ENCODE data around the gene SPRY1.

SPRY1 gene, protein sequence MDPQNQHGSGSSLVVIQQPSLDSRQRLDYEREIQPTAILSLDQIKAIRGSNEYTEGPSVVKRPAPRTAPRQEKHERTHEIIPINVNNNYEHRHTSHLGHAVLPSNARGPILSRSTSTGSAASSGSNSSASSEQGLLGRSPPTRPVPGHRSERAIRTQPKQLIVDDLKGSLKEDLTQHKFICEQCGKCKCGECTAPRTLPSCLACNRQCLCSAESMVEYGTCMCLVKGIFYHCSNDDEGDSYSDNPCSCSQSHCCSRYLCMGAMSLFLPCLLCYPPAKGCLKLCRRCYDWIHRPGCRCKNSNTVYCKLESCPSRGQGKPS

GRCh38 chr4:123396307-123397143 is at the start of gene SPRY1:
Gene SPRY1, plus strand, starts transcription at chr4:123396795. Its CDS starts 4,797 bp downstream, at chr4:123401592.
- peak; percentile 72 for DNase-seq

DNA sequence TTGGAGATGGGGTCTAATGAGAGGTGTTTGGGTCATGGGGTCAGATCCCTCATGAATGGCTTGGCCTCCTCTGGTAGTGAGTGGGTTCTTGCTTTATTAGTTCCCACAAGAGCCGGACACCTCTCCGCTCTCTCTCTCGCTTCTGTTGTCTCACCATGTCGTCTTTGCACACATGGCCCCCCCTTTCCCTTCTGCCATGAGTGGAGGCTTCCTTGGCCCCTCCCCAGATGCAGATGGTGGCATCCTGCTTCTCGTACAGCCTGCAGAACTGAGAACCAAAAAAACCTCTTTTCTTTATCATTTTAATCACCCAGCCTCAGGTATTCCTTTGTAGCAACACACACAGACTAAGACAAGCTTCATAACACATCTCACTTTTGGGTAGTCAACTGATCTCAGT is 49.6 kb upstream of the SPRY1 start:
- DNase-seq, result no peak

GRCh38 chr4:123348946-123349345 is 47.6 kb upstream of the SPRY1 start:
- no peak for DNase-seq

- DNase-seq, result no peak
Observed at GRCh38 chr4:123349421-123350190, 47.0 kb upstream of the SPRY1 start.

DNA sequence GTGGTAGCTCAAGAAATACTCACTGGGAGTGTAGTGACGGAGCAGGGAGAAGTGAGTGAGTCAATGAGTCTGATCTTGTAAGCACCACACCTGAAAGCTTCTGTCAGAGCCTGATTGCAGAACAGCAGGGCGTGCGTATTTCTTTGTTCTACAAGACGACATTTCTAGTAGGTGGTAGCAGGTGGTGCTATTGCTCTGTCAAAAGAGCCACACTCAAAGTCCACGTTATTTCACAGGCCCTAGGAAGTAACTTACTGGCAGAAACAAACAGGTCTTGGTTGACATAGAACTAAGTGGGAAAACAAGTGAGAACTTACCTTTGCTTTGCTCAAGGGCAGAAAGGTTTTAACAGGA is 46.4 kb upstream of the SPRY1 start:
- no peak for DNase-seq

DNA sequence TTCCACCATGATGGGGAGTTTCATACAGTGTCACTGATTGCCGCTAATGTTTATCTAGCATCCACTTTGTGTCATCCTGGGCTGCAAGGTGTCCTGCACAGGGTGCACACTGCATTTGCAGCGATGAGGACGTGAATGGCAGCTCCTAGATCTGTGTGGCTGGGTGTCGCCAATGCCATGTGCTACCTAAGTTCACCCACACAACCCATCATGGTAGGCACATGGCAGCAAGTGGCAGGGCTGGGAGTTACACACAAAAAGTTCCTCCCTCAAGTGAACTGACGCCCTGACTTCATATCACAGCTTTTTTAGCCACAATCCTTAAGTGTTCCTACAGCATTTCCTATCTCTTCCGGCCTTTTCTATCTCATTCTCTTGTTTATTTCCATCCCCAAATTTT is 45.9 kb upstream of the SPRY1 start:
- no peak for DNase-seq

- DNase-seq, result no peak
Observed at GRCh38 chr4:123351713-123352112, 44.9 kb upstream of the SPRY1 start.

- DNase-seq, result no peak
Observed at GRCh38 chr4:123352240-123352945, 44.2 kb upstream of the SPRY1 start.

DNA sequence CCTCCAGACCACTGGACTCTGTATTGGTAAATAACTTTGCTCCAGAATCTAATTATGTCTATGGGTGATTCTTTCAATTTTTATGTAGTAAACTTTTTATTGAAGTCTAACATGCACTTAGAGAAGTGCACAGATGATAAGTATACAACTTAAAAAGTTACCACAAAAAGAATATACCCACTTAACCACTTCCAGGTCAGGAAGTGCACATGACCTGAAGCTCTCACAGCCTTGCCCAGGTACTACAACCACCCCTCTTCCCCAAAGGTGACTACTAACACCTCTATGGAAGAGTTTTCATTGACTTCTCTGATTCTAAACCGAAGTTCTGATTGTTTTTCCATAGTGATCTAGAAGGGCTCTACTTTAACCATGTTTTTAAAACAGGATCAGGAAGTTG is 43.6 kb upstream of the SPRY1 start:
- no peak for DNase-seq

DNA sequence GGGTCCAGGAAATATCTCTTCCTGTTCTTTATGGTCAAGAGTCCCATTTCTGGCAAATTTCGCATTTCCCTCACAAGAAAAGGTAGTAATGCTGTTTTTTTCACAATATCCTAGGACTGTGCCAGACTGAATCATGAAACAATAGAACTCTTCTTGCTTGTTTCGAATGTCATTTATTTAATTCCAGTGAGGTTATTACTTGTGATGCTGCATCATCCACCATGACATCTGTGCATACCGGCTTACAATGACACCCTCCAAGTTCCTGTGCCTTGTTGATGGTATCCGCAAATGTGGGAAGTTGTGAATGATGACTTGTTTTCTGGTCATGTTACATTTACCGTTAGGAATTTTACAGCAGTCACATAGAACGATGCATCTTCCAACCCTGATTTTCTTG is 42.9 kb upstream of the SPRY1 start:
- no peak for DNase-seq

GRCh38 chr4:123354701-123355100 is 41.9 kb upstream of the SPRY1 start:
- DNase-seq, result no peak

DNA sequence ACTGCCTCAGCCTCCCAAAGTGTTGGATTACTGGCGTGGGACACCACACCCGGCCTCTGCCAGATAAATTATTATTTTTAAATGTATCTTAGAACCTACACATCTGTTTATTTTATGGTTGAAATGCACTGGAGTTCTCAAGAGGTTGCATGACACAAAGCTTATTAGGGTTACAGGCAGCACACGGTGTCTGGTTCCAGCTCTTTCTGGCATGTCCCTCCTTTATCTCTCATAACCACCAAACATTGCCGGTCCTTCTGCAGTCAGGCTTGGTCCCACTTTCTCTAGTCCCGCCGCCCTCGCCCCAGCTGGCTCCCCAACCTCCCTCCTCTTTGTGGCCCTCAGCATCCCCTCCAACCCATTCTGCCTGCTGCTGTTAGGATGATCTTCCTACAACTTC is 39.7 kb upstream of the SPRY1 start:
- DNase-seq, result no peak

GRCh38 chr4:123359449-123360315 is 36.9 kb upstream of the SPRY1 start:
- DNase-seq, result no peak

DNA sequence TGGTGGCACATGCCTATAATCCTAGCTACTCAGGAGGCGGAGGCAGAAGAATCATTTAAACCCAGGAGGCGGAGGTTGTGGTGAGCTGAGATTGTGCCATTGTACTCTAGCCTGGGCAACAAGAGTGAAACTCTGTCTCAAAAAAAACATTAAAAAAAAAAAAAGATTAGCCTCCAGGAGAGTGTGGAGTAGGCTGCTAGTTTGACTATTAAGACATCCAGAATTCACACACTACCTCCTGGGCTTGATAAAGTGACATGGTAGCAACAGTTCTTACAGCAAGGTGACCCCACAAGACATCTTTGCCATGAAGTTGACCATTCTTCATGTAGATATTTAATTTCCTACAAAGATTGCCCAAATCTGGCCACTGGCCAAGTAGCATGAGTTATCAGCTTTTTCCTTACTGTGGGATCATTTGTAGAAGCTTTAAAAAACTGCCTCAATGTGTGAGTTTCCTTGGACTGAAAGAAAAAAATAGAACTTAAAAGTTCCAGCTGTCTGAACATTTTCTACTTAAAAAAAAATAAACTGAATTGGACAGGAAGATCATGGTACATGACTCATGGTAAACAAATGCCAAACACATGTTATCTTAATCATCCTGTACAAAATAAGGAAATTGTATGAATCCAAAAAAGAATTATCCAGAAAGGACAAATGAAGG is 35.3 kb upstream of the SPRY1 start:
- no peak for DNase-seq

DNA sequence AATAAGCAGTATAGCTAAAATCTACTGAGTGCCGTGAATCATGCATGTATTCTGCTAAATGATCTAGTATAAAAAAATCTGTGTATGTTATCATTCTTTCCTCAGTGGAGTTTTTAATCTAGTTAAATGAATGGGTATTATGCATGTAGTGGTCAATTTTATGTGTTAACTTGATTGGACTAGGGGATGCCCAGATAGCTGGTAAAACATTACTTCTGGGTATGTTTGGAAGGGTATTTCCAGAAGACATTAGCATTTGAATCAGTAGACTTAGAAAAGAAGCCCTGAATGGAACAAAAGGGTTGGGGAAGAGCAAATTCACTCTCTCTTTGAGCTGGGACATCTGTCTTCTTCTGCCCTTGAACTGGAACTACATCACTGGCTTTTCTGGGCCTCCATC is 34.5 kb upstream of the SPRY1 start:
- no peak for DNase-seq

DNA sequence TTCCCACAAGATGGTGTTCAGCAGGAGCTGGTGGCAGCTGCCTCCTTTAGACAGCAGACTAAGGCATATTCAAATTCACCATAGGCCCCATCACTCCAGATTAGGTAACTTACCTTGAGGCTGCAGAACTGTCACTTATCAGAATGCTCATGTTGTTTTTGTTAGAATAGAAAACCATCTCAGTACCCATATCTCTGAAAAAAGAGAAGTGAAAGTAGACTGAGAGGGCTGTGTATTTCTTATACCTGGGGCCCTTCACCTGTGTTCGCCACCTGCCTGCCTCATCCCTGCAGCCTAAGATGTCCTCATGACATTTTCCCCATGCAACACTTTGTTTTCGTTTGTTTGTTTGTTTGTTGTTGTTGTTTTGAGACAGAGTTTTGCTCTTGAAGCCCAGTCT is 32.9 kb upstream of the SPRY1 start:
- DNase-seq, result no peak

- no peak for DNase-seq
Observed at GRCh38 chr4:123364906-123365305, 31.7 kb upstream of the SPRY1 start.

DNA sequence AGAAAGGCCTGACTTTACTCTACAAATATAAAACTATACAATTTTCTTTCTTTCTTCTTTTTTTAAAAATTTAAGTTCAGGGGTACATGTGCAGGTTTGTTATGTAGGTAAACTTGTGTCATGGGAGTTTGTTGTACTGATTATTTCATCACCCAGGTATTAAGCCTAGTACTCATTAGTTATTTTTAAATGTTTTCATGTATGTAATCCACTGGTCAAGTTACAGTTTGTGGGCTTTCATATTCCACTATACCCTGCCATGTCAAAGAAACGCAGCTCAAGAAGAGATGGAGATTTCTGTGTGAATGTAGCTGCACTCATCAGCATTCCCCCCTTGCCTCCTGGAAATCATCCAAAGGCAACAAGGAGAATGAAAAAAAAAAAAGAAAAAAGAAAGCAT is 31.2 kb upstream of the SPRY1 start:
- DNase-seq, result no peak

DNA sequence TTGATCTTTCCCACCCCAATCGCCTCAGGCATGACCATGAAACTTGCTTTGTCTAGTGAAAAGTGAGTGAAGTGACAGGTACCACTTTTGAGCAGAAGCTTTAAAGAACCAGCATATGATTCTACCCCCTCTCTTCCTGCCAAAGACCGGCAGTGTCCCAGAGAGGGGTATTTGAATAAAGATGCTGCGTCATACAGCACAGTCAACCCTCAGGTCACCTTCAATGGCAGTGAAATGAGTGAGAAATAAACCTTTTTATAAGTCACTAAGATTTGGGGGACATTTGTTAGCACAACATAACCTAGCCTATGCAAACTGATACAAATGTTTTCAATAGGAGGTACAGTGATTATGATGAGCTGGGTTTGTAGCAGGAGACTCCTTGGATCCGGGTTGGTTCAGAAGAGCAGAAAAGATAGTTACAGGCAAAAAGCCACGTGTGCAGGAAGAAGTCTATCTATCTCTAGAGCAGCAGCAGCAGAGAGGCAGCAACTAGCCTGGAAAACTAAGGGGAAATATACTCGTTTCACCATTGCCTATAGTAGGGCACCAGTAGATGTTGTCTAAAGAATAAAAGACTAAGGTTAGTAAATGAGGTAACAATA is 30.3 kb upstream of the SPRY1 start:
- DNase-seq, result no peak

DNA sequence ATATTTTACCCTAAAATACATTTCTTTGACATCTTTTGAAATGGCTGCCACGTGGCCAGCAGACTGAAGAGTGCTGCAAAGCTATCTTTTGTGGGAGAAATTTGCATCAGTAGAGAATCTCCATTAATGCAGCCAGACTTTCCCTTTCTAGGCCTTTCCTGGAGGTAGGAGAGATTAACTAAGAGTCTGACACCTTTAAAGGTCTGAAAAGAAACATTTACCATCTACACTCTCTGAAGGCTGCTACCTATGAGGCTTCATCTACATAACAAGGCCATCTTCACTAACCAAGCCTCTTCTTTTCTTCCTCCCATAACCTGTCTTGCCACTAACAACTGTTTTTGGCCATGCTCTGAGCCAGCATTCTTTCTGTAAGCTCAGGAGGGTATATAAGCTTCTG is 17.8 kb upstream of the SPRY1 start:
- no peak for DNase-seq

GRCh38 chr4:123379392-123379791 is 17.2 kb upstream of the SPRY1 start:
- DNase-seq, result no peak
